IPS-20b (cell line): ENCODE results near the gene RHBDD3.

Experiments used
- H3K27ac ChIP-seq: one replicate; pipeline ENCODE4 v1.5.1; 2013; ENCODE audit warnings: low read length
- H3K27me3 ChIP-seq: 2 replicates; pipeline ENCODE4 v1.6.1; 2013; ENCODE audit warnings: mild to moderate bottlenecking, low read length, inconsistent platforms; ENCODE audit not compliant: insufficient read depth
- H3K36me3 ChIP-seq: 2 replicates; pipeline ENCODE4 v1.6.1; 2013; ENCODE audit warnings: low read depth, mild to moderate bottlenecking, inconsistent platforms, low read length, moderate library complexity; ENCODE audit not compliant: insufficient read depth
- H3K4me1 ChIP-seq: 2 replicates; pipeline ENCODE4 v1.6.1; 2013; ENCODE audit warnings: mild to moderate bottlenecking, control low read depth, inconsistent platforms, low read length, moderate library complexity; ENCODE audit not compliant: insufficient read depth
- H3K4me3 ChIP-seq: 2 replicates; pipeline ENCODE4 v1.5.1; 2013; ENCODE audit warnings: mild to moderate bottlenecking, low read length, inconsistent platforms
- H3K9ac ChIP-seq: 2 replicates; pipeline ENCODE4 v1.6.1; 2013; ENCODE audit warnings: low read depth, mild to moderate bottlenecking, inconsistent platforms, low read length, moderate library complexity
- H3K9me3 ChIP-seq: 2 replicates; pipeline ENCODE4 v1.6.1; 2013; ENCODE audit warnings: mild to moderate bottlenecking, low read depth, low read length, inconsistent platforms; ENCODE audit not compliant: insufficient read depth

Gene RHBDD3

GRCh38 chr22:29267858-29268510 is at the start of gene RHBDD3, which contains the start of gene EWSR1:
TSS of gene RHBDD3 (minus strand) at chr22:29267981. CDS start at chr22:29265626, 2,355 bp downstream.
TSS of gene EWSR1 (plus strand) at chr22:29268268. CDS start at chr22:29268337, 69 bp downstream.
- Histone ChIP-seq H3K4me1 (peaks cover 36% of the 10 kb centered on the region), H3K36me3 (peaks cover 68% of the 10 kb centered on the region), H3K27me3 (no peaks in the 10 kb centered on the region), H3K9me3 (no peaks in the 10 kb centered on the region), H3K27ac (peak within 1 kb of the TSS; percentile 100), H3K4me3 (peak within 1 kb of the TSS; percentile 98), H3K9ac (peak within 1 kb of the TSS; percentile 100)

GRCh38 chr22:29316141-29316828 is 48.5 kb upstream of the RHBDD3 start:
- Histone ChIP-seq H3K27ac (no peak overlapping the region), H3K9ac (no peak overlapping the region), H3K36me3 (no peaks in the 10 kb centered on the region), H3K4me1 (no peaks in the 10 kb centered on the region), H3K9me3 (no peaks in the 10 kb centered on the region), H3K4me3 (peak overlapping the region; percentile 22; the same call in 1 of the 2 replicates), H3K27me3 (peaks cover 54% of the 10 kb centered on the region)

GRCh38 chr22:29315286-29316140 is 47.7 kb upstream of the RHBDD3 start, which contains the start of gene RASL10A:
TSS of gene RASL10A (minus strand) at chr22:29315697. CDS start at chr22:29315246, 451 bp downstream.
- no peak within 1 kb of the TSS for H3K27ac ChIP-seq
- peak within 1 kb of the TSS; percentile 30; the same call in 1 of the 2 replicates for H3K4me3 ChIP-seq
- H3K9ac ChIP-seq: no peak within 1 kb of the TSS
- H3K9me3 ChIP-seq: no peaks in the 10 kb centered on the region
- H3K27me3 ChIP-seq: peaks cover 54% of the 10 kb centered on the region
- no peaks in the 10 kb centered on the region for H3K4me1 ChIP-seq
- H3K36me3 ChIP-seq: no peaks in the 10 kb centered on the region

- H3K9ac ChIP-seq: no peak overlapping the region
- H3K27ac ChIP-seq: no peak overlapping the region
- no peaks in the 10 kb centered on the region for H3K9me3 ChIP-seq
- peak overlapping the region; percentile 30; the same call in 1 of the 2 replicates for H3K4me3 ChIP-seq
- H3K4me1 ChIP-seq: no peaks in the 10 kb centered on the region
- peaks cover 54% of the 10 kb centered on the region for H3K27me3 ChIP-seq
- no peaks in the 10 kb centered on the region for H3K36me3 ChIP-seq
These were observed 46.9 kb upstream of the RHBDD3 start for GRCh38 chr22:29314537-29315285.

GRCh38 chr22:29313576-29314466 is 46.0 kb upstream of the RHBDD3 start:
- Histone ChIP-seq H3K27me3 (peaks cover 54% of the 10 kb centered on the region), H3K4me1 (no peaks in the 10 kb centered on the region), H3K4me3 (no peak overlapping the region), H3K27ac (no peak overlapping the region), H3K9ac (no peak overlapping the region), H3K9me3 (no peaks in the 10 kb centered on the region), H3K36me3 (no peaks in the 10 kb centered on the region)

GRCh38 chr22:29313126-29313575 is 45.4 kb upstream of the RHBDD3 start:
- Histone ChIP-seq H3K9ac (no peak overlapping the region), H3K4me1 (no peaks in the 10 kb centered on the region), H3K4me3 (no peak overlapping the region), H3K9me3 (no peaks in the 10 kb centered on the region), H3K27me3 (peaks cover 54% of the 10 kb centered on the region), H3K27ac (no peak overlapping the region), H3K36me3 (no peaks in the 10 kb centered on the region)

- Histone ChIP-seq H3K27ac (no peak overlapping the region), H3K9me3 (no peaks in the 10 kb centered on the region), H3K9ac (no peak overlapping the region), H3K36me3 (no peaks in the 10 kb centered on the region), H3K4me3 (no peak overlapping the region), H3K4me1 (no peaks in the 10 kb centered on the region; the same call in 1 of the 2 replicates), H3K27me3 (peaks cover 57% of the 10 kb centered on the region)
These were observed 44.7 kb upstream of the RHBDD3 start for GRCh38 chr22:29312218-29313125.

- no peaks in the 10 kb centered on the region for H3K36me3 ChIP-seq
- H3K4me1 ChIP-seq: no peaks in the 10 kb centered on the region; the same call in 1 of the 2 replicates
- H3K27ac ChIP-seq: no peak overlapping the region
- H3K9ac ChIP-seq: no peak overlapping the region
- H3K4me3 ChIP-seq: no peak overlapping the region
- peaks cover 52% of the 10 kb centered on the region for H3K27me3 ChIP-seq
- no peaks in the 10 kb centered on the region for H3K9me3 ChIP-seq
These were observed 43.9 kb upstream of the RHBDD3 start for GRCh38 chr22:29311464-29312217.

GRCh38 chr22:29310863-29311339 is 43.1 kb upstream of the RHBDD3 start:
- Histone ChIP-seq H3K36me3 (no peaks in the 10 kb centered on the region), H3K27me3 (peaks cover 45% of the 10 kb centered on the region), H3K9me3 (no peaks in the 10 kb centered on the region), H3K9ac (no peak overlapping the region), H3K4me1 (no peaks in the 10 kb centered on the region; the same call in 1 of the 2 replicates), H3K27ac (no peak overlapping the region), H3K4me3 (no peak overlapping the region)
